Measurements from ENCODE around the gene ACACB.

DNA sequence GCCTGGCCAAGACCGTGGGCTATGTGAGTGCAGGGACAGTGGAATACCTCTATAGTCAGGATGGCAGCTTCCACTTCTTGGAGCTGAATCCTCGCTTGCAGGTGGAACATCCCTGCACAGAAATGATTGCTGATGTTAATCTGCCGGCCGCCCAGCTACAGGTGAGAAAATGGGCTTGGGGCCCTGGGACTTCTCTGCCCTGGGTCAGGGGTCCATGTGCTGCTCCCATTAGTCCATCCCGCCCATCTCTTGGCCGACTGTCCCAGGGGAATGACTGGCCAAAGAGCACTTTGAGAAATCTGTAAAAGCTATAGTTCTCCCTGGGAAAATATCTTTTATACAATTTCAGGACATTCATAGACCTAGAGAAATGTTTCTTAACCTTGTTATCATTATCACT lies 63.5 kb downstream of the ACACB start:
- TF ChIP-seq SIN3A (IDR thresholded peaks at IDR 0.05; ENCODE audit: borderline replicate concordance, insufficient read depth, low read length) (no peak), TAF1 (IDR thresholded peaks at IDR 0.05; ENCODE audit: borderline replicate concordance, insufficient read depth, low read length) (no peak), POLR2AphosphoS5 (IDR thresholded peaks at IDR 0.05; ENCODE audit: low read depth, low read length) (no peak)
- TF ChIP-seq, protein P1, sequence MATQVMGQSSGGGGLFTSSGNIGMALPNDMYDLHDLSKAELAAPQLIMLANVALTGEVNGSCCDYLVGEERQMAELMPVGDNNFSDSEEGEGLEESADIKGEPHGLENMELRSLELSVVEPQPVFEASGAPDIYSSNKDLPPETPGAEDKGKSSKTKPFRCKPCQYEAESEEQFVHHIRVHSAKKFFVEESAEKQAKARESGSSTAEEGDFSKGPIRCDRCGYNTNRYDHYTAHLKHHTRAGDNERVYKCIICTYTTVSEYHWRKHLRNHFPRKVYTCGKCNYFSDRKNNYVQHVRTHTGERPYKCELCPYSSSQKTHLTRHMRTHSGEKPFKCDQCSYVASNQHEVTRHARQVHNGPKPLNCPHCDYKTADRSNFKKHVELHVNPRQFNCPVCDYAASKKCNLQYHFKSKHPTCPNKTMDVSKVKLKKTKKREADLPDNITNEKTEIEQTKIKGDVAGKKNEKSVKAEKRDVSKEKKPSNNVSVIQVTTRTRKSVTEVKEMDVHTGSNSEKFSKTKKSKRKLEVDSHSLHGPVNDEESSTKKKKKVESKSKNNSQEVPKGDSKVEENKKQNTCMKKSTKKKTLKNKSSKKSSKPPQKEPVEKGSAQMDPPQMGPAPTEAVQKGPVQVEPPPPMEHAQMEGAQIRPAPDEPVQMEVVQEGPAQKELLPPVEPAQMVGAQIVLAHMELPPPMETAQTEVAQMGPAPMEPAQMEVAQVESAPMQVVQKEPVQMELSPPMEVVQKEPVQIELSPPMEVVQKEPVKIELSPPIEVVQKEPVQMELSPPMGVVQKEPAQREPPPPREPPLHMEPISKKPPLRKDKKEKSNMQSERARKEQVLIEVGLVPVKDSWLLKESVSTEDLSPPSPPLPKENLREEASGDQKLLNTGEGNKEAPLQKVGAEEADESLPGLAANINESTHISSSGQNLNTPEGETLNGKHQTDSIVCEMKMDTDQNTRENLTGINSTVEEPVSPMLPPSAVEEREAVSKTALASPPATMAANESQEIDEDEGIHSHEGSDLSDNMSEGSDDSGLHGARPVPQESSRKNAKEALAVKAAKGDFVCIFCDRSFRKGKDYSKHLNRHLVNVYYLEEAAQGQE (IDR thresholded peaks at IDR 0.05; ENCODE audit: insufficient read depth in 1 of 2, low read depth in 2 of 2, low read length in 2 of 2) = no peak
